GM21381 (cell line): ENCODE measurements around the gene TAF4B.
"Not testable (repeated sequence)": the region's sequence is repeated elsewhere in the genome, so short reads cannot be mapped to it uniquely, and the experiment has no call there.

ENCODE experiments used
- ATAC-seq: cut with Tn5 transposase; IDR thresholded peaks from one replicate; pipeline ENCODE4 v1.9.1; 2021; ENCODE audit warnings: mild to moderate bottlenecking, moderate library complexity; ENCODE audit not compliant: unreplicated experiment

The TAF4B gene

GRCh38 chr18:26301681-26302080 is 75.4 kb downstream of the TAF4B start:
- no peak for ATAC-seq

- not testable (repeated sequence) for ATAC-seq
Observed at GRCh38 chr18:26303222-26303621, 77.0 kb downstream of the TAF4B start.

GRCh38 chr18:26304511-26304910 is 78.3 kb downstream of the TAF4B start:
- ATAC-seq: no peak

- ATAC-seq: no peak
Observed at GRCh38 chr18:26307161-26307773, 81.0 kb downstream of the TAF4B start.

GRCh38 chr18:26309281-26309680 is 83.0 kb downstream of the TAF4B start:
- no peak for ATAC-seq

- no peak for ATAC-seq
Observed at GRCh38 chr18:26312199-26312598, 86.0 kb downstream of the TAF4B start.

- ATAC-seq: no peak
Observed at GRCh38 chr18:26317398-26317797, 91.2 kb downstream of the TAF4B start.

GRCh38 chr18:26320686-26321085 is 94.4 kb downstream of the TAF4B start:
- no peak for ATAC-seq

- no peak for ATAC-seq
Observed at GRCh38 chr18:26322890-26323653, 96.8 kb downstream of the TAF4B start.

- no peak for ATAC-seq
Observed at GRCh38 chr18:26325771-26326170, 99.5 kb downstream of the TAF4B start.

GRCh38 chr18:26327062-26327461 is 100.8 kb downstream of the TAF4B start:
- ATAC-seq: no peak

- ATAC-seq: no peak
Observed at GRCh38 chr18:26332991-26333390, 106.7 kb downstream of the TAF4B start.

- ATAC-seq: no peak
Observed at GRCh38 chr18:26335156-26335555, 108.9 kb downstream of the TAF4B start.

- no peak for ATAC-seq
Observed at GRCh38 chr18:26335571-26336487, 109.6 kb downstream of the TAF4B start.

- no peak for ATAC-seq
Observed at GRCh38 chr18:26336572-26336971, 110.3 kb downstream of the TAF4B start.

- ATAC-seq: no peak
Observed at GRCh38 chr18:26342646-26343045, 116.4 kb downstream of the TAF4B start.

GRCh38 chr18:26350961-26351360 is 124.7 kb downstream of the TAF4B start:
- no peak for ATAC-seq

- peak; percentile 78 for ATAC-seq
Observed at GRCh38 chr18:26356045-26356785, 130.0 kb downstream of the TAF4B start.

- ATAC-seq: no peak
Observed at GRCh38 chr18:26357960-26358359, 131.7 kb downstream of the TAF4B start.

- ATAC-seq: no peak
Observed at GRCh38 chr18:26362021-26362420, 135.8 kb downstream of the TAF4B start.

- ATAC-seq: no peak
Observed at GRCh38 chr18:26367425-26367824, 141.2 kb downstream of the TAF4B start.
